ENCODE data around the gene PCDHB4. TPM values are rescaled to one million over a fixed set of nuclear protein-coding genes. Genes with fewer than 3 reads are reported as not detected.
"Not testable (repeated sequence)": the region's sequence is repeated elsewhere in the genome, so short reads cannot be mapped to it uniquely, and the experiment has no call there.

The PCDHB4 gene
- total and polyA plus RNA-seq, 2 donors (not counting 3 experiments of a cell fraction or from before 2014, with no cell fraction given), result 0.10 TPM; not detected in 1

DNA sequence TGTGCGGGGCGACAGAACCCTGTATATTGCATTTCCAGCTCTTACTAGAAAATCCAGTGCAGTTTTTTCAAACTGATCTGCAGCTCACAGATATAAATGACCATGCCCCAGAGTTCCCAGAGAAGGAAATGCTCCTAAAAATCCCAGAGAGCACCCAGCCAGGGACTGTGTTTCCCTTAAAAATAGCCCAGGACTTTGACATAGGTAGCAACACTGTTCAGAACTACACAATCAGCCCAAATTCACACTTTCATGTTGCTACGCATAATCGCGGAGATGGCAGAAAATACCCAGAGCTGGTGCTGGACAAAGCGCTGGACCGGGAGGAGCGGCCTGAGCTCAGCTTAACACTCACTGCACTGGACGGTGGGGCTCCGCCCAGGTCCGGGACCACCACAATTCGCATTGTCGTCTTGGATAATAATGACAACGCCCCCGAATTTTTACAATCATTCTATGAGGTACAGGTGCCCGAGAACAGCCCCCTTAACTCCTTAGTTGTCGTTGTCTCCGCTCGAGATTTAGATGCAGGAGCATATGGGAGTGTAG is 14.2 kb downstream of the PCDHB4 start:
- no peak overlapping the region for H3K4me3 ChIP-seq (replicated peaks in 1 of 3; ENCODE audit: insufficient read depth in 1 of 3, low read depth in 1 of 3, low read length in 3 of 3)
- intact Hi-C loops (cut with micrococcal nuclease), result no loop called here
- no peak overlapping the region for H3K4me2 ChIP-seq (ENCODE audit: insufficient read depth, low read length)

DNA sequence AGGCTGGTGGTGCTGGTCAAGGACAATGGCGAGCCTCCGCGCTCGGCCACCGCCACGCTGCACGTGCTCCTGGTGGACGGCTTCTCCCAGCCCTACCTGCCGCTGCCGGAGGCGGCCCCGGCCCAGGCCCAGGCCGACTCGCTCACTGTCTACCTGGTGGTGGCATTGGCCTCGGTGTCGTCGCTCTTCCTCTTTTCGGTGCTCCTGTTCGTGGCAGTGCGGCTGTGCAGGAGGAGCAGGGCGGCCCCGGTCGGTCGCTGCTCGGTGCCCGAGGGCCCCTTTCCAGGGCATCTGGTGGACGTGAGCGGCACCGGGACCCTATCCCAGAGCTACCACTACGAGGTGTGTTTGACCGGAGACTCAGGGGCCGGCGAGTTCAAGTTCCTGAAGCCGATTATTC is 15.7 kb downstream of the PCDHB4 start:
- POLR2A ChIA-PET; H2AFZ ChIP-seq (ENCODE audit: low read depth, low read length); H3K9me3 ChIP-seq (replicated peaks; ENCODE audit: control insufficient read depth, insufficient read depth, low read length); H3K9ac ChIP-seq (replicated peaks; ENCODE audit: extremely low read depth, insufficient read depth, low read length); H4K20me1 ChIP-seq (replicated peaks; ENCODE audit: control insufficient read depth, extremely low read depth, insufficient read depth, low read length); intact Hi-C loops (cut with micrococcal nuclease); dilution Hi-C loops (cut with MboI; ENCODE audit: extremely low pct_ligation_motif_present, low sequenced_read_pairs); H3K27ac ChIP-seq (ENCODE audit: insufficient read depth, low read depth, low read length); H3K27me3 ChIP-seq (ENCODE audit: control insufficient read depth in 2 of 2, insufficient read depth in 2 of 2, low read length in 2 of 2); FAIRE-seq; H3K4me2 ChIP-seq (ENCODE audit: insufficient read depth, low read length); H3K36me3 ChIP-seq (ENCODE audit: control insufficient read depth in 2 of 2, extremely low read depth in 1 of 2, insufficient read depth in 2 of 2, low read length in 2 of 2); H3K4me3 ChIP-seq (replicated peaks in 1 of 3; ENCODE audit: insufficient read depth in 1 of 3, low read depth in 1 of 3, low read length in 3 of 3); H3K9me1 ChIP-seq (replicated peaks; ENCODE audit: control insufficient read depth, extremely low read depth, insufficient read depth, low read length); DNase-seq (ENCODE audit: low read depth, low spot score); H3K4me1 ChIP-seq (ENCODE audit: control insufficient read depth, extremely low read depth, insufficient read depth, low read length); BruUV-seq (replicated peaks); H3K79me2 ChIP-seq (ENCODE audit: control insufficient read depth, insufficient read depth, low read length); CTCF ChIA-PET: not testable (repeated sequence)

More for the DNA sequence above, 14.2 kb downstream of the PCDHB4 start:
- TF ChIP-seq POLR2AphosphoS5 (IDR thresholded peaks at IDR 0.05; ENCODE audit: insufficient read depth, low read depth, low read length) (no peak), FOS (IDR thresholded peaks at IDR 0.05; ENCODE audit: borderline replicate concordance, insufficient read depth, low read length) (no peak), CTCF (IDR thresholded peaks at IDR 0.05; ENCODE audit: extremely low read depth in 1 of 2, insufficient read depth in 1 of 2, low read depth in 1 of 2, low read length in 2 of 2) (no peak), POLR2A (IDR thresholded peaks at IDR 0.05; ENCODE audit: low read depth, low read length) (no peak), JUN (IDR thresholded peaks at IDR 0.05; ENCODE audit: borderline replicate concordance, insufficient read depth, insufficient read length, low read depth) (no peak)
- no peaks in the 10 kb centered on the region for H3K4me1 ChIP-seq (ENCODE audit: control insufficient read depth, extremely low read depth, insufficient read depth, low read length)
- no peaks in the 10 kb centered on the region for H3K79me2 ChIP-seq (ENCODE audit: control insufficient read depth, insufficient read depth, low read length)
- no peaks in the 10 kb centered on the region for H4K20me1 ChIP-seq (replicated peaks; ENCODE audit: control insufficient read depth, extremely low read depth, insufficient read depth, low read length)
- DNase-seq (ENCODE audit: low read depth, low spot score) (no peak), FAIRE-seq (no peak)
- dilution Hi-C loops (cut with MboI; ENCODE audit: extremely low pct_ligation_motif_present, low sequenced_read_pairs), result no loop called here
- H3K9me1 ChIP-seq (replicated peaks; ENCODE audit: control insufficient read depth, extremely low read depth, insufficient read depth, low read length), result no peaks in the 10 kb centered on the region
- H3K27ac ChIP-seq (ENCODE audit: insufficient read depth, low read depth, low read length), result no peak overlapping the region
- H3K36me3 ChIP-seq (ENCODE audit: control insufficient read depth in 2 of 2, extremely low read depth in 1 of 2, insufficient read depth in 2 of 2, low read length in 2 of 2), result no peaks in the 10 kb centered on the region
- CTCF ChIA-PET, result interaction anchor here (1.0 kb wide), 1 partner anchor 10 kb away, joined by 3 read pairs; no protein-coding TSS in a partner anchor
- H3K9ac ChIP-seq (replicated peaks; ENCODE audit: extremely low read depth, insufficient read depth, low read length), result no peak overlapping the region
- BruUV-seq (replicated peaks), result no TSS peak
- POLR2A ChIA-PET, result no interaction called here
- H3K27me3 ChIP-seq (ENCODE audit: control insufficient read depth in 2 of 2, insufficient read depth in 2 of 2, low read length in 2 of 2), result no peaks in the 10 kb centered on the region
- no peaks in the 10 kb centered on the region for H3K9me3 ChIP-seq (replicated peaks; ENCODE audit: control insufficient read depth, insufficient read depth, low read length)
- no peak overlapping the region for H2AFZ ChIP-seq (ENCODE audit: low read depth, low read length)

Data from endothelial cell of umbilical vein (primary cell).